Measurements from ENCODE around the gene CTNND2. TPM values are rescaled to one million over a fixed set of nuclear protein-coding genes. Genes with fewer than 3 reads are reported as not detected.

The CTNND2 gene
- total and polyA plus RNA-seq, 10 of the 15 experiments (the other 5 are each of a cell fraction or from before 2014, with no cell fraction given), result 0.02 to 0.16 (median 0.04) TPM; not detected in 7

DNA sequence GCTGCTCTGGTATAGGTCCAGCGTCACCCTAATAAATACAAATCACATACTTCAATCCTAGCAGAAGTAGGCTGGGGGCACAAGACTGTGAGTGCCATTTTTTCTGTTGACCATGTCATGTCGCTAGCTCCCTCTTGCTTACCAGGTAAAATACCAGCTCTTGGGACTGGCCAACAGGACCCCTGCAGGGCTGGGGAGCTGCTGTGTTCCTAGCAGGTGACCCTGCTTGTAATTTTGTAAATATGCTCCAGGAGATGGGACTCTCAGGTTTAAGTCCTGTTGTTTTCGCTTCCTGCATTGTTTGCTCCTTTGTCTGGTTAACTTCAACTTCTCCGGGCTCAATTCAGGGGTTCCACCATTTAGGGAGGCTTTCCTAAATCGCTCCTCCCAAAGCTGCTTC is 856.6 kb downstream of the CTNND2 start:
- H3K9ac ChIP-seq (ENCODE audit: control insufficient read depth, insufficient read depth, low read length), result no peak overlapping the region
- H3K27me3 ChIP-seq (replicated peaks in 1 of 2; ENCODE audit: control insufficient read depth in 2 of 2, insufficient read depth in 2 of 2, low read length in 1 of 2), result no peaks in the 10 kb centered on the region
- H3K4me3 ChIP-seq, result no peak overlapping the region
- RAD21 ChIA-PET (ENCODE audit: unreplicated experiment), result no interaction called here
- intact Hi-C loops (cut with micrococcal nuclease; ENCODE audit: unreplicated experiment), result loop anchor here (5.0 to 10.0 kb wide), 2 partner anchors 185 to 593 kb away; no protein-coding TSS in a partner anchor
- DNase-seq (ENCODE audit: low read depth, low spot score), result no peak
- FAIRE-seq, result no peak
- H4K20me1 ChIP-seq (ENCODE audit: control insufficient read depth, insufficient read depth), result no peaks in the 10 kb centered on the region
- H2AFZ ChIP-seq (ENCODE audit: control insufficient read depth, low read depth, low read length), result no peak overlapping the region
- WGBS (ENCODE audit: insufficient coverage, insufficient replicate concordance, low lambda C conversion rate, missing lambda C conversion rate), result 24% methylated on average over 5 of the region's 5 CpGs
- SMC1A ChIA-PET (ENCODE audit: uncharacterized antibody, unreplicated experiment), result interaction anchor here (1.3 kb wide), 1 partner anchor 60 kb away, joined by 3 read pairs; no protein-coding TSS in a partner anchor
- CTCF ChIA-PET, result interaction anchor here (1.0 to 12.6 kb wide), 3 partner anchors 9 to 184 kb away, joined by 4 to 98 read pairs (median 6); no protein-coding TSS in a partner anchor
- no peak for ATAC-seq
- no peak overlapping the region for H3K27ac ChIP-seq (ENCODE audit: control insufficient read depth, insufficient read depth)
- BruUV-seq (replicated peaks), result no TSS peak
- no peaks in the 10 kb centered on the region for H3K79me2 ChIP-seq (ENCODE audit: control insufficient read depth, insufficient read depth, low read length)
- POLR2A ChIA-PET, result no interaction called here
- H3K4me2 ChIP-seq (ENCODE audit: control insufficient read depth, insufficient read depth), result no peak overlapping the region
- H3K9me3 ChIP-seq (replicated peaks; ENCODE audit: control insufficient read depth, insufficient read depth, low read length), result no peaks in the 10 kb centered on the region
- no peaks in the 10 kb centered on the region for H3K4me1 ChIP-seq (ENCODE audit: control insufficient read depth, insufficient read depth, low read length)
- in situ Hi-C loops (cut with MboI), result no loop called here
- no peaks in the 10 kb centered on the region for H3K36me3 ChIP-seq (ENCODE audit: control insufficient read depth in 2 of 2, insufficient read depth in 2 of 2, low read length in 1 of 2)
- no peak for TF ChIP-seq SMAD5 (IDR thresholded peaks at IDR 0.05; ENCODE audit: low read depth)

- Histone ChIP-seq H3K27me3 (replicated peaks in 1 of 2; ENCODE audit: control insufficient read depth in 2 of 2, insufficient read depth in 2 of 2, low read length in 1 of 2) (no peaks in the 10 kb centered on the region), H3K36me3 (ENCODE audit: control insufficient read depth in 2 of 2, insufficient read depth in 2 of 2, low read length in 1 of 2) (no peaks in the 10 kb centered on the region), H3K9ac (ENCODE audit: control insufficient read depth, insufficient read depth, low read length) (no peak overlapping the region), H3K4me1 (ENCODE audit: control insufficient read depth, insufficient read depth, low read length) (no peaks in the 10 kb centered on the region), H3K9me3 (replicated peaks; ENCODE audit: control insufficient read depth, insufficient read depth, low read length) (no peaks in the 10 kb centered on the region), H3K4me2 (ENCODE audit: control insufficient read depth, insufficient read depth) (no peak overlapping the region), H3K4me3 (no peak overlapping the region), H2AFZ (ENCODE audit: control insufficient read depth, low read depth, low read length) (no peak overlapping the region), H3K27ac (ENCODE audit: control insufficient read depth, insufficient read depth) (no peak overlapping the region), H3K79me2 (ENCODE audit: control insufficient read depth, insufficient read depth, low read length) (no peaks in the 10 kb centered on the region), H4K20me1 (ENCODE audit: control insufficient read depth, insufficient read depth) (no peaks in the 10 kb centered on the region)
- ATAC-seq (no peak), DNase-seq (ENCODE audit: low read depth, low spot score) (no peak), FAIRE-seq (no peak)
- 57% methylated on average over 7 of the region's 7 CpGs for WGBS (ENCODE audit: insufficient coverage, insufficient replicate concordance, low lambda C conversion rate, missing lambda C conversion rate)
- in situ Hi-C loops (cut with MboI), result no loop called here
- intact Hi-C loops (cut with micrococcal nuclease; ENCODE audit: unreplicated experiment), result loop anchor here (5.0 to 10.0 kb wide), 2 partner anchors 185 to 592 kb away; no protein-coding TSS in a partner anchor
- CTCF ChIA-PET, result interaction anchor here (1.3 to 12.6 kb wide), 3 partner anchors 8 to 59 kb away, joined by 3 to 98 read pairs (median 6); no protein-coding TSS in a partner anchor
- POLR2A ChIA-PET, result no interaction called here
- TF ChIP-seq JUNB (IDR thresholded peaks at IDR 0.05) (no peak), ZNF24 (IDR thresholded peaks at IDR 0.05) (no peak), SIX5 (IDR thresholded peaks at IDR 0.05; ENCODE audit: low read depth, low read length, severe bottlenecking) (no peak), SP1 (IDR thresholded peaks at IDR 0.05; ENCODE audit: low read depth, low read length) (no peak)
- BruUV-seq (replicated peaks), result no TSS peak
- SMC1A ChIA-PET (ENCODE audit: uncharacterized antibody, unreplicated experiment), result interaction anchor here (0.7 to 1.3 kb wide), 4 partner anchors 54 to 183 kb away, joined by 3 to 5 read pairs (median 3); no protein-coding TSS in a partner anchor
- RAD21 ChIA-PET (ENCODE audit: unreplicated experiment), result no interaction called here
Measured at GRCh38 chr5:11047030-11047429, 857.2 kb downstream of the CTNND2 start.

Measured in GM12878 (cell line).